Hematopoietic multipotent progenitor cell treated with erythropoietin and hydrocortisone succinate and interleukin-3 and kit ligand, for 8 days (in vitro differentiated cells): ENCODE data around the gene FOXF1.

Source experiments
- DNase-seq: peaks from one replicate; pipeline ENCODE4 v3.0.0-alpha.2; 2015

FOXF1 gene

DNA sequence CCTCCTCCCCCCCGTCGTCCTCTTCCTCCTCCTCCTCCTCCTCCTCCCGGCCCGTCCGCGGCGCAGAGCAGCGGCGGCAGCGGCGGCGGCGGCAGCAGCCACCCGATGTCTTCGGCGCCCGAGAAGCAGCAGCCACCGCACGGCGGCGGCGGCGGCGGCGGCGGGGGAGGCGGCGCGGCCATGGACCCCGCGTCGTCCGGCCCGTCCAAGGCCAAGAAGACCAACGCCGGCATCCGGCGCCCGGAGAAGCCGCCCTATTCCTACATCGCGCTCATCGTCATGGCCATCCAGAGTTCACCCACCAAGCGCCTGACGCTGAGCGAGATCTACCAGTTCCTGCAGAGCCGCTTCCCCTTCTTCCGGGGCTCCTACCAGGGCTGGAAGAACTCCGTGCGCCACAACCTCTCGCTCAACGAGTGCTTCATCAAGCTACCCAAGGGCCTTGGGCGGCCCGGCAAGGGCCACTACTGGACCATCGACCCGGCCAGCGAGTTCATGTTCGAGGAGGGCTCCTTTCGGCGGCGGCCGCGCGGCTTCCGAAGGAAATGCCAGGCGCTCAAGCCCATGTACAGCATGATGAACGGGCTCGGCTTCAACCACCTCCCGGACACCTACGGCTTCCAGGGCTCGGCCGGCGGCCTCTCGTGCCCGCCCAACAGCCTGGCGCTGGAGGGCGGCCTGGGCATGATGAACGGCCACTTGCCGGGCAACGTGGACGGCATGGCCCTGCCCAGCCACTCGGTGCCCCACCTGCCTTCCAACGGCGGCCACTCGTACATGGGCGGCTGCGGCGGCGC lies at the start of gene FOXF1:
FOXF1 (plus strand) TSS at position 63 of the 797 bp plus-strand sequence; CDS start at position 106, 43 bp downstream.
- DNase-seq, result no peak

DNA sequence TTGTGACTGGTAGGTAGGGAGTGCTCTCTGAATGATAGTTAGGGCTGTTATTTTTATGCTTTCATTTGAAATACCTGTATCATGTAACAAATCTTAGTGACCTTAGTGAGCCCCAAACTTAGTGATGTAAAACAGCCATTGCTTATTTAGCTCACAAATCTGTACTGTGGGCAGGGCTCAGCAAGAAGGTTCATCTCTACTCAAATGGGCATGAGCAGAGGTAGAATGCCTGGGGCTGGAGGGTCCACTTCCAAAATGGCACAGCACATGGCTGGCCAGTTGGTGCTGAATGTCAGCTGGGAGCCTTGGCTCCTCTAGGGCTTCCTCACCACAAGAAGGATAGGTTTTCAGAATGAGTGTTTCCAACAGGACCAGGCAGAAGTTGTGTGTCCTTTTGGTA lies 49.3 kb upstream of the FOXF1 start:
- DNase-seq, result no peak

DNA sequence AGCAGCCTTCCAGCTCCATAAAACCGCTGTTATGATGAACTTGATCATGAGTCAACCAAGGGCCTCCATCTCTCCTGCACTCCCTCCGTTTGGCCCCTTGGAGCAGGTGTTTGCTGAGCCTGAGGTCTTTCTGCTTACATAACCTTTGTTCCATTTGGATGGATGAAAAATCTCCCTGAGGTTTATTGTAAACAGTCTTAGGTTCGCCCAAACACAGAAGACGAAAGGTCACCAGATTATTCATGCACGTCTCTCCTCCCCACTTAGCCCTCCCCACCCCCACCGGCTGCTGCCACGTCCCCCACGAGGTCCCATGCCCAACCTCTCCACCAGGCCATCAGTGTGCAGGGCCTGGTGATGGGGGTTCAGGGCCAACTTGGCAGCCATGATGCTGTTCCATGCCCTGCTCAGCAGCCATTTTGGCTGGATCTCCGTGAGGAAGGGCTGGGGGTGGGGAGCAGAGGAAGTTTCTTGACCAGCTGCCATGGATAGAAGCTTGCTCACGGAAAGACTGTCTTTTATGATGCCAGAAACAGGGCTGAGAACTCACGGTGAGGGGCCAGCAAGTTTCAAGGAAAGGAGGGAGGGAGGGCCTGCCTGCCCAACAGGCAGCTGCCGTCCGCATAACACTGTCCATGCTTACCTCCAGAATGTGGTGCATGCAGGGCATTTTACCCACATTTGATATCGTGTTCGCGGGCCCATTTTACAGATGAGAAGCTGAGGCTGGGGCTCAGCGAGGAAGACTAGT lies 47.8 kb upstream of the FOXF1 start:
- no peak for DNase-seq

DNA sequence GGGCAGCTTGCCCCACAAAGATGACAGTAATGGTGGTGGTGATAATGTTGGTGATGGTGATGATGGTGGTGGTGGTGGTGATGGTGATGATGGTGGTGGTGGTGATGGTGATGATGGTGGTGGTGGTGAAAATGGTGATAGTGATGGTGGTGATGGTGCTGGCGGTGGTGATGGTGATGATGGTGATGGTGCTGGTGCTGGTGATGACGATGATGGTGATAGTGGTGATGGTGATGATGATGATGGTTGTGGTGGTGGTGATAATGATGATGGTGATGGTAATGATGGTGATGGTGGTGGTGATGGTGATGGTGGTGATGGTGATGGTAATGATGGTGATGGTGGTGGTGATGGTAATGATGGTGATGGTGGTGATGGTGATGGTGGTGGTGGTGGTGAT lies 46.3 kb upstream of the FOXF1 start:
- DNase-seq, result no peak

DNA sequence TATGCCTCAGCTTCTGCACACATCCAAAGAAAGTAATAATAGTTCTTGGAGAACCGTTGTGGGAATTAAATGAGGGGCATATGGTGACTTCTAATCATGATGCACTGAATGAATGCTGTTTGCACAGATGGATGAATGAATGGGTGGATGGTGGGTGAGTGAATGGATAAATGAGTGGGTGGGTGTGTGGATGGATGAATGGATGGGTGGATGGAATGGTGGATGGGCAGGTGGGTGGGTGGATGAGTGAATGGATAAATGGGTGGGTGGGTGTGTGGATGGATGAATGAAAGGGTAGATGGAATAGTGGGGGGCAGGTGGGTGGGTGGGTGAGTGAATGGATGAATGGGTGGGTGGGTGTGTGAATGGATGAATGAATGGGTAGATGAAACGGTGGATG lies 44.9 kb upstream of the FOXF1 start:
- no peak for DNase-seq

DNA sequence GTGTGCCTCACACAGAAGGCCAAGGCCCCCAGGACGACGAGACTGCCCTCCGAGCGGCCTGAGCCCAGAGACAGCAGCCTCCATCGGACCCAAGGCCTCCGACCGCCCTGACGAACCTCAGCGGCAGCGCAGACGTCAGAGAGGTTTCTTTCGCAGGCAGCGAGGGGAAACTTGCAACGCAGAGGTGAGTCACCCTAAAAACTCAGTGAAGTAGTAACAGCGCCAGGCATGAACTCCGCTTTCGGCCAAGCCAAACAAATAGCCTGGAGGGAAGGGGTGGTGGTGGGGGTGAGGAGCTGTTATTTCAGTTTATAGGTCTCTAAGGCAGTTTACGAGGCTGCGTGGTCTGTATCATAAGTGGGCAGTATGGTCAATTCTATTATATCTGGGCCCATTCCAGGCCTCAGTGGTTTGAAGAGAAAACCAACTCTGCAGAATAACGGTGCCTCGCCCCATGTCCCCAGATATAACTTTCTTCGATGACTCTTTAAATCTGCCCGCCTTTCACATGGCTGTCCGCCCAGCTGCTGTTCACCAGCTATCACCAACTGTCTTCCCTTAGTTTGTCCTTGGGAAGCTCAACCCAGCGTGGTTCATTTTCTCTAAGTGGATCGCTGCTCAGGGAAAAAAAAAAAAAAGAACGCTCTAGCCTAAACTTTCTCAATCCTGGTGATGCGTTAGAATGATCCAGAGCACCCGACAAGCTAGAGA lies 43.5 kb upstream of the FOXF1 start:
- DNase-seq, result no peak

DNA sequence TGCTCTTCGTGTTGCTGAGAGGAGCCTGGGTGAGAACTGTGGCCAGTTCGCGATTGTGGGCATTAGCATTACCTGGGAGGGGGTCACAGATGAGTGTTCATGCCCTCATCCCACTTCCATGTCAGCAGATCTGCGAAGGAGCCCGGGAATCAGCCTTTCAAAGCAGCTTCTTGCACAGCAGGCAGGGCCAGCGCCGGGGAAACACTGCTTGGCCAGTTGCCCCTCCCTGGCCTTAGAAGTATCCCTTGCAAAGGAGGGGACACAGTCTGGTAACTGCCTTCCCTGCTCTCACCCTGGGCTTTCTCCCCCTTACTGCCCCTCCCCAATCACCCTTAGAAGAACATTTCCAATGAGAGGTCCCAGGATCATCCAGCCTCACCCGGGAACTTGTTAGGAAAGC lies 42.8 kb upstream of the FOXF1 start:
- no peak for DNase-seq

DNA sequence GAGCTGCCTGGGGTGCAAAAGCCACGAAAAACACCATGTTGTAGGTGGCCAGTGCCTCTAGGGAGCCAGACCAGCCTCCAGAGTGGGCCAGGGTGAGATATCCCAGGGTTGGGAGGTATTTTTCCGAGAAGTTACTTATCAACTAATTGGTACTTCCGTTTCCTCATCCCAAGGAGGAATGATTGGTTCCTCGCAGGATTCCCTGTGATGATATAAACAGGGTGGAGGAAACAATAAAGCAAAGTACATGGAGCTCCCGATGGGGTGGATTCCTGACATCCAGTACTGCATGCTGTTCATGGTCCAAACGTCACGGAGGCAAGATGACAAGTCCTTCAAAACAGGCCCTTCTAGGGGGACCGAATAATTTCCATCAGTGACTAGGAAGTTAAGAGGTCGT lies 39.4 kb upstream of the FOXF1 start:
- no peak for DNase-seq

DNA sequence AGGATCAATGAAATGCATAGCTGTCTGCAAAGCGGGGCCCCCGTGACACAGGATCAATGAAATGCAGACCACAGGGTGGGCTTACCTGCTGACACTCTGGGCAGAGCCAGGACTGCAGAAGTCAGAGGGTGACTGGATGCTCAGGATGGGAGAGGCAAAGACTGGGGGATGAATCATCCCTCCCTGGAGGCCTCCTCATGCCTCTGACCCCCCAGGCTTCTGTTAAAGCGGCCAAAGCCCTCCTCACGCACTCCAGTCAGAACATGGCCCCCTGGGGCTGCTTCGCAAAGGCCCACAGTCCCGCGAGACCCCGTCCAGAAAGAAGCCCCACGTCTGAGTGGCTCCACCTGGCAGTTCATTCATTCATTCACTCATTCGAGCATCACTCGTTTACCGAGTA lies 38.4 kb upstream of the FOXF1 start:
- DNase-seq, result no peak

DNA sequence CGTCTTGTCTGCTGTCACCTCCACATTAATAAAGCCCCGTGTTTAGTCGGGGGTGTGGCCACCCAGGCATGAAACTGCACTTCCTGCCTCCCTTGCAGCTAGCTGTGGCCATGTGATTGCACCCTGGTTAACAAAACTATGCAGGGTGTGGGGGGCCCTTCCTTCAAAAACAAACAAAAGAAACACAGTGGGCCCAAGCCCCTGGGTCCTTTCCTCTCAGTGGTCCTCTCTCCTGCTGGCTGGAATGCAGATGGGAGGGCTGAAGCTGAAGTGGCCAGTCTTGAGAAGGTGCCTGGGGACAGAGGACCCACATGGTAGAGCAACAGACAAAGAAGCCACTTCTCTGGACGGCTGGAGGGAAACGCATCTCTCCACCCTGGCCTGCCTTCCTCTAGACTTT lies 38.0 kb upstream of the FOXF1 start:
- no peak for DNase-seq

DNA sequence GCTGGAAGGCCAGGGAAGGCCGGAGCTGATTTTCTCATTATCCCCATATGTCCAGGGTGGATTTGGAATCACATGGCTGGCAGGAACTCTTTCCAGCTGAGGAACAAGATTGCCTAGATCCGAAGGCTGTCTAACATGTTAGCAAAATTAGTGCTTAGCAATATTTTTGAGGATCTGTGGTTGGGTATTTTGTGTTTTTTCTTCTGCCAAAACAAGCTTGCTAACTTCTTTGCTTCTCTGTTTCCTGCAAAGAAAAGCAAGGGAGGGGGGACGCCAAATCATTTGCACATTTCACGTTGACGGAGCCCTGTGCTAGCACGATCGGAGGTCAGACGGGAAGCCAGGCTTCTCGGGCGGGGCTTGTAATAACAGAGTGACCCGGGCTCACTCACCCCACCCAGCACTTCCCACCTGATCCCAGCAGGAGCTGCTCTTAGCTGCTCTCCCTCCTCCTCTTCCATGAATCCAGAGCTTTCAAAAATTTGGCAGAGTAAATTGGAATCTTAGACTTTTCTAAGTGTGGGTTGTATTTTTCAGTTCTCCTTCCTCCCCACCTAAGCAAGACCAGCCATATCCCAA lies 33.3 kb upstream of the FOXF1 start:
- DNase-seq, result no peak

DNA sequence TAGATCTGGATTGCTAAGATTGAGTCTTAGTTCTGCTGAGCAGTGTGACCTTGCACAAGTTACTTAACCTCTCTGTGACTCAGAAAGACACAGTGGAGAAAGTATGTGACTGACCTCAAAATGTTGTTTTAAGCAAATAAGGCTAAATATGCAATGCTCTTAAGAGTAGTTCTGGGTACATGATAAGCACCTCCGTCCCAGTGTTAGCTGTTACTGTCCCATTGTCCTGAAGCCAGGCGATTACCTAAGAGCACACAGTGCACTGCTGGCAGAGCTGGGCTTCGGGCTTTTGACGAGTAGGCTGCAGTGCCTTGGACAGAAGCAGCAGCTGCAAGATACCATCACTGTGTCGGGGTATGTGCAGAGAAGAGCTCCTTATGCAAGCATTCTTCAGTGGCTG lies 32.7 kb upstream of the FOXF1 start:
- DNase-seq, result no peak

DNA sequence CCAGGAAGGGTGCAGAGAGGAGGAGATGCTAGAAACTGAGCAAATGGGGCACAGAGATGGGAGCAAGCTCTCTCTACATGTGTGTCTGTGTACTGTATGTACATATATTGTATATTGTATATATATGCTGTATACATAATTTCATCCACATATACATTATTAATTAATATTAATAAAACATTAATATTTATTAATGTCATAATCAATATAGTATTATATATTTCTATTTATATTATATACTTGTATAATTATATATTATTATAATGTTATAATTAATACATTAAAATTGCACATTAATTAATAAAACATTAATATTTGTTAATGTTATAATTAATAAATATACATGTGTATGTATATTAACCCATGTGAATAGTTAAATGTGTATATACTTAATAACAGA lies 31.5 kb upstream of the FOXF1 start:
- no peak for DNase-seq

DNA sequence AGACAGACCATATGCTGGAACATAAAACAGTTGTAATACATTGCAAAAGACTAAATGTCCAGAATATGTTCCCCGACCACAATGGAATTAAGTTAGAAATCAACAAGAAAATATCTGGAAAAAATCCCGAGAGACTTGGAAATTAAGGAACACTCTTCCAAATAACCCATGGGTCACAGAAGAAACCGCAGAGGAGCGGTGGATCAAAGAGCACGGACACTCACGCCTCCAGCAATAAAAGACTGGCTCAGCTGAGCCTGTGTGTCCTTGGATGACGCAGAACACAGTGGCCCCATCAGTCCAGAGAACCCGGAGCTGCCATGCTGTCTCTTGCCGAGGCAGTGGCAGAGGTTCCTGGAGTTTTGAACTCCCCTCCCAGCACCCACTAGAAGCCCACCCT lies 30.9 kb upstream of the FOXF1 start:
- DNase-seq, result no peak

DNA sequence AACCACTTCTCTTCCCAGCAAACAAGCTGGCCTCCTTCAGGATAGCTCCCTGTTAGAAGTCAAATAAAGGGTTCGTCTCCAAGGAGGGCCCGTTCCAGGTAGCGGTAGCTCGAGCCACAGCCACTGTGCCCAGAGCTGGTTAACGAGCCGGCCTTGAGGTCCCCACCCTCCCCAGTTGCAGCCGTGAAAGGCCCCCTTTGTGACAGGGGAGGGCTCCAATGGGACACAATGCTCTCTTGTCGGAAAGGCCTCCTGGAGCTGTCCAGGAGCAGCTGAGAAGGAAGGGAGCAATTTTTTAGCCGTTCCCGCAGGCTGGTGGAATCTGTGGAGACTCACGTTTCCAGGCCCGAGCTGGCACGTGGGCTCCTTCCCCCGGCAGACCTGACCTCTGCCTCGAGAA lies 29.9 kb upstream of the FOXF1 start:
- no peak for DNase-seq

DNA sequence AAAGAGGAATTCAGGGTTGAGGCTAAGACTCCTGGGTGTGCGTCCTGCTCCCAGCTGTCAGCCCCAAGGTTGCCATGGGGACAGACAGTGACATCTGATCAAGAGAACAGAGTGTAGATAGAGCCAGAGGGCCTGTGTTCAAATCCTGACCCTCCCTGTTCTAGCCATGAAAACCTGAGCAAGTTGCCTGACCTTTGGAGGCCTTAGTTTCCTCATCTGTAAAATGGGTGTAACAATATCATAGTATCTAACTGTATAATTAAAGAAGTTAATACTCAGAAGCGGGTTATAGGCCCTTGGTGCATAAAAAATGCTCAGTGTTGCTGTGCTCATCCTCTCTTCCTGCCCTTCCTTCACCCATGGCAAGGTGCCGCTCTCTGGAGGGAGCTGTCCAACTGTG lies 28.7 kb upstream of the FOXF1 start:
- no peak for DNase-seq

DNA sequence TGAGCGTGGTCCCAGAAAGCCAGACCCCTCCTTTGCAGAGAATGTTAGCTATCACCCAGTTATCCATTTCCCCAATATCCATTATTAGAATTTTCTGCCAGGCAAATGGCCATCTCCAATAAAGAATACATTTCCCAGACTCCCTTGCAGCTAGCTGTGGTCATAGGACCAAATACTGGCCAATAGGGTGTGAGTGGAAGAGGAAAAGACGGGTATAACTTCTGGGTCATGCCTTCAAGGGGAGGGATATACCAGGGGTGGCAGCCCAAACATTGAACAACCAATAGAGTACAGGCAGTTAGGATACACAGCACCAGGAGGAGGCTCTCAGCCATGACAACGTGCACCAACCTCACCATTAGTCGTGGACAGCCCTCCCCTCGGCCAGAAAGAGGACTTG lies 26.1 kb upstream of the FOXF1 start:
- no peak for DNase-seq

DNA sequence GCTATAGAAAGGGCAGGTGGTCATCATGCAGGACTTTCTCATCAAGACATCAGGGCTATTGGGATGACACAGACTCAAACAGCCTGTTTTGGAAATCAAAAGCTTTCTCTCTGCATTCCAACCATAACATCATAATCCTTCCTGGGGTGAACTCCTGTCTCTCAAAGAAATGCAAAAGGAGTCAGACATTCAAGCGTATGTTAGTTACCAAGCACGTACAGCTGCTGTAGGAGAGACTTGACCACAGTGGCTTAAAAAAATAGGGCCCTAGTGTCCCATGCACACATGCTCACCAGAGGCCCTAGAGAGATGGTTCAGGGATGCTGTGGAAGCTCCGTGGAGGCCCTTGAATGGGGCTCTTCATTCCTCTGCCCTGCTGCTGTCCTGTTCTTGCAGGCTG lies 24.6 kb upstream of the FOXF1 start:
- DNase-seq, result no peak

DNA sequence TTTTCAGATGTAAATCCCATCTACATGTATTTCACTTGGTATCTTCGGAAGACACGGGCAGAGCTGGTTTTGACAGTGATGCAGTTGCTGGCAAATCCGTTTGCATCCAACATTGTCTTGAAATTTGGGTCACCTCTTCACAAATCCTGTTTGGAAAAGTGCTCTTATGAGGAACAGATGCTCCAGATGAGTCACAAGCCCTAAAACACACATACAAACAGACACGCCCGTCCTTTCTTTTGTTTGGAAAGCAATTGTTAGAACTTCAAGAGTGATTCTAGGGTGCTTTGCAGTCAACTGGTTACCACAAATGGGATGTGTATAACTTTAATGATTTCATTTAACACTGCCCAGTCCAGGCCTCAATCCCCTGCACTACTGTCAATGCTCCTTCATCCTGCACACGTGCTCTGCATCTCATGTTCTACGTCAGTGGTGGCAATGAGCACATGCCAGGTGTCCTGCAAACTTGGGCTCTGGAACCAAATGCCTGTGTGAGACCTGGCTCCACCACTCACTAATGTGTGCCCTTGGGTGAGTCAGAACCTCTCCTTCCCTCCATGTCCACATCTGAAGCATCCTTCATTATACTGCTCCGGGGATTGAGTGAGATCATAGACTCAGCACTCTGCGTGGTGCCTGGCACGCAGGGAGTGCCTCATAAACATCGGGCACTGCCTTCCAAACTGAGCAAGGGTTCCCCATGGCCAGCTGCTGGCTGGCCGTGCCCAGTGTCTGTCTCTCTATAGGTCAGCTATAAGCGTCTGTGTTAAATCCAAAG lies 19.3 kb upstream of the FOXF1 start:
- DNase-seq, result no peak

DNA sequence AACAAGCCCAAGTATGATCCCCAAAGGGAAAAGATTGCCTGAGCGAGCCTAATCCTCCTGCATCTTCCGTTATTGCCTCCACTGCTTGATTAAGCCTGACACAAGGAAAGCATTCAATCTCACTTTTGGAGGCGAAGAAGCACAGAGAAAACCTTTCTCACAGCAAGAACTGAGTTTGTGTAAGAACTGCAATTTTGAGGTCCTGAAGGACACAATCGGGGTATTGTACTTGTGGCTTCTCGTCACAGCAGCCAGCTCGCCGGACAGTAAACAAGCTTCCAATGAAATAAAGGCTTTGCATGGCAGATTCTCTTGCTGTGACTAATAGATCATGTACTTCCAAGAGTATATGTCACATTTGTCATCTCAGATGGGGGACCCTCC lies 18.7 kb upstream of the FOXF1 start:
- no peak for DNase-seq

DNA sequence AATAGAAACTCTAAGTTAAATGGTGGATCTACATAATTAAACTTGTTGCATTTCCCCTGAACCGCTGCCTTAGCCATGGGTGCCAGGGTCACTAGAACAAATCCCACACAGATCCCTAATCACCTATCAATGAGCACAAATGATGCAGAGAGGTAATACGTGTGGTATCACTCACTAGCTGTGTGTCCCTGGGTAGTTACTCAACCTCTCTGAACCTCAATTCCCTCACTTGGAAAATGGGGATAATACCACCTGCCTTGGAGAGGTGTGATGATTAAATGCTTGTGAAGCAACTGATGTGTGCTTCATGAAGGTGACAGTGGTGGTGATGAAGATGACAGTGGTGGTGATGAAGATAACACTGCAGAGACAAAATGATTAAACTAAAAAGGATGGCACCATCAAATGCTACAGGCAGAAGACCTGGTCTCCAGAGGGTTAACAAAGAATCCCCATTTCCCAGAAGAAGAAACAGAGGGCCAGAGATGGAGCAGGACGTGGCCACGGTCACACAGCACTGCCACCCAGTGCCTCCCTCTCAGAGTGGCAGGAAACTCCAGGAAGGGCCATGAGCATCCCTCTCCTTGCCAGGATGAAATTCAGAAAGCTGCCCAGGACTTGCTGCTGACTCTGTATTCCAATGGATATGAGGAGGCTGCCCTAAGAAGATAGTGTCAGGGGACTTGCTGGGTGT lies 17.9 kb upstream of the FOXF1 start:
- no peak for DNase-seq

DNA sequence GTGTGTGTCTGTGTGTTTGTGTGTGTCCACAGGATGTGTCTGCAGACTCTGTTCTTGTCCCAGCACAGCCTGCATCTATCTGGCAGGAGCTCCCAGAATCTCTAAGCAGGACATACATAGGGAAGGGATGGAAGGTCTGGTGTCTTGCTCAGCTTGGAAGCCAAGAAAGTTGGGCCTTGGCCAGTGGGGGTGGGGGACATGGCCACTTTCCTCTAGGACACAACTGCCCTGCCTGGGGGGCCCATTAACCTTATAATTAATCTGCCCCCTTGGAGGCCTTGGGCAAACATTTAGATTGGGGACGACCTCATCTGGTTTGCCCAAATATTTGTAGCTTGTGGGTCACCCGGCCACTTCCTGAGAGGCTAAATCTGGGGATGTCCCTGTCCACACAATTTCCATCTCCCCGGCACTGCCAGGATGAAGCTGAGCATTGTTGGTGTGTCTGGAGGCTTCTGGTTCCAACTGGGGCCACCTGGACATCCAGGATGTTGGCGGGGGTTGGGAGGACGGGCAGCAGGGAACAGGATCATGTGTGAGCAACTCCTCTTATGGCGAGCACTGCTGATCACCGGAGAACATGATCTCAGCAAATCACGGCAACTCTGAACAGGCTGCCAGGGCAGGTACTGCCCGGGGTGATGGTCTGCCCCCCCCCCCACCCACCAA lies 17.2 kb upstream of the FOXF1 start:
- no peak for DNase-seq
